Right lobe of liver (tissue), 4 donors: ENCODE data around the gene JPT2.

ENCODE experiments used
- CTCF ChIP-seq, 4 donors: fragments of 200-600 bp in 3 of 4; fragments of 450-650 bp in 1 of 4; IDR thresholded peaks; one replicate each; pipeline versions ENCODE4 v1.5.1 to v1.8.0; 2016 to 2022; ENCODE audit warnings: antibody characterized with exemption in 4 of 4, mild to moderate bottlenecking in 2 of 4
- POLR2A ChIP-seq: fragments of 450-650 bp; IDR thresholded peaks from one replicate; pipeline ENCODE4 v1.6.1; 2017; ENCODE audit warnings: antibody characterized with exemption, mild to moderate bottlenecking
- donor health status: DM: no; HTN: no; CAD: no.
- donor health status: DM: no; HTN: no; CAD: no.
- donor health status: DM: no; HTN: yes; CAD: no.

- TF ChIP-seq CTCF (IDR thresholded peaks at IDR 0.05), result no peak
- no peak for TF ChIP-seq POLR2A
Observed at GRCh38 chr16:1700246-1700645, 22.2 kb downstream of the JPT2 start.
